Measurements from ENCODE around the gene VAV1. TPM values are rescaled to one million over a fixed set of nuclear protein-coding genes. Genes with fewer than 3 reads are reported as not detected.
A peak's percentile ranks its signal among the peaks of the same experiment; 100 is the strongest.

The VAV1 gene
- total and polyA plus RNA-seq, 2 of the 13 experiments (the other 11 are each of a cell fraction or from before 2014, with no cell fraction given): not detected

- TF ChIP-seq IRX3 (CRISPR knock-in tag; IDR thresholded peaks at IDR 0.05; ENCODE audit: borderline replicate concordance, low read depth): peak; percentile 47
- TF ChIP-seq CHD2 (IDR thresholded peaks at IDR 0.05; ENCODE audit: low read depth, low read length): no peak
- TF ChIP-seq GABPA (IDR thresholded peaks at IDR 0.05; ENCODE audit: low read depth, low read length): no peak
- TF ChIP-seq GABPA (CRISPR knock-in tag; IDR thresholded peaks at IDR 0.05; ENCODE audit: low read depth): peak; percentile 7; the same call in 1 of the 2 replicates
- TF ChIP-seq KMT2B (CRISPR knock-in tag; IDR thresholded peaks at IDR 0.05): no peak; the same call in 1 of the 2 replicates
- no peak for TF ChIP-seq CEBPB (IDR thresholded peaks at IDR 0.05; ENCODE audit: borderline replicate concordance, low read depth, low read length)
- peak; percentile 20; the same call in 1 of the 2 replicates for TF ChIP-seq ZFP91 (CRISPR knock-in tag; IDR thresholded peaks at IDR 0.05; ENCODE audit: borderline replicate concordance)
- TF ChIP-seq NFYB (CRISPR knock-in tag; IDR thresholded peaks at IDR 0.05): no peak
- TF ChIP-seq ZGPAT (CRISPR knock-in tag; IDR thresholded peaks at IDR 0.05): peak; percentile 21; the same call in 1 of the 2 replicates
- 0 out of 2 replicates have a peak, but pooled peaks have one; percentile 44 for TF ChIP-seq HNRNPL (IDR thresholded peaks at IDR 0.05; ENCODE audit: low read depth, low read length)
- no peak for TF ChIP-seq FOSL1 (CRISPR knock-in tag; IDR thresholded peaks at IDR 0.05; ENCODE audit: borderline replicate concordance)
- TF ChIP-seq PREB (CRISPR knock-in tag; IDR thresholded peaks at IDR 0.05): no peak
- 0 out of 2 replicates have a peak, but pooled peaks have one; percentile 19 for TF ChIP-seq MTERF4 (CRISPR knock-in tag; IDR thresholded peaks at IDR 0.05)
- TF ChIP-seq NONO (IDR thresholded peaks at IDR 0.05): no peak
- peak; percentile 41; the same call in 1 of the 2 replicates for TF ChIP-seq NONO (CRISPR knock-in tag; conservative IDR thresholded peaks at IDR 0.05)
- no peak for TF ChIP-seq SETDB1 (CRISPR knock-in tag; IDR thresholded peaks at IDR 0.05; ENCODE audit: borderline replicate concordance)
- peak; percentile 86; the same call in 1 of the 2 replicates for TF ChIP-seq ARID2 (CRISPR knock-in tag; IDR thresholded peaks at IDR 0.05; ENCODE audit: borderline replicate concordance)
- TF ChIP-seq SP1 (IDR thresholded peaks at IDR 0.05): no peak
- TF ChIP-seq SP1 (CRISPR knock-in tag; IDR thresholded peaks at IDR 0.05): peak; percentile 14; the same call in 1 of the 2 replicates
- 0 out of 2 replicates have a peak, but pooled peaks have one; percentile 29 for TF ChIP-seq WIZ (CRISPR knock-in tag; IDR thresholded peaks at IDR 0.05)
- TF ChIP-seq ATF7 (IDR thresholded peaks at IDR 0.05): no peak
- TF ChIP-seq ATF7 (CRISPR knock-in tag; IDR thresholded peaks at IDR 0.05): no peak
- TF ChIP-seq ZNF253 (CRISPR knock-in tag; IDR thresholded peaks at IDR 0.05; ENCODE audit: borderline replicate concordance): no peak
- peak; percentile 45; the same call in 1 of the 2 replicates for TF ChIP-seq ZNF263 (CRISPR knock-in tag; IDR thresholded peaks at IDR 0.05)
- no peak for TF ChIP-seq NCOA2 (CRISPR knock-in tag; IDR thresholded peaks at IDR 0.05)
- TF ChIP-seq ZNF235 (CRISPR knock-in tag; IDR thresholded peaks at IDR 0.05; ENCODE audit: borderline replicate concordance): peak; percentile 84; the same call in 1 of the 2 replicates
- no peak for TF ChIP-seq FOXA3 (CRISPR knock-in tag; IDR thresholded peaks at IDR 0.05)
These were observed 20.0 kb upstream of the VAV1 start (continued) for GRCh38 chr19:6752256-6753177.
